ENCODE measurements around the gene TRERF1.

TRERF1 gene

GRCh38 chr6:42390228-42390934 is 61.3 kb downstream of the TRERF1 start:
- DNase-seq = no peak

GRCh38 chr6:42389736-42390135 is 62.0 kb downstream of the TRERF1 start:
- no peak for DNase-seq

DNA sequence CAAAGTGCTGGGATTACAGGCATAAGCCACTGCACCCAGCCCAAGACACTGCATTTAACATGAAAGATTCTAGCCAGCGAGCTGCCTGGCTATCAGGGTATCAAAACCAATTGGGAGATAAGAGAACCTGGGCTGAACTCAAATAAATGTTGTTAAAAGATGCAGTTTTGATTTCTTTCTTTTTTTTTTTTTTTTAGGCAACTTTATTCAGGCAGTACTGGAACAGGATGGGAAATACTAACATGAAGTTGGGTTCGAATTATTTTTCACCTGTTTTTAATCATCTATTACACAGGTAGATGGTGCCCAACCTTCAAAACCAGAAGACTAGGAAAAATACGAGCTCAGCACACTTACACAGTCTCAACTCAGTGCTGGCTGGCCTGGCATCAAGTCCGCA is 63.7 kb downstream of the TRERF1 start:
- DNase-seq = no peak

DNA sequence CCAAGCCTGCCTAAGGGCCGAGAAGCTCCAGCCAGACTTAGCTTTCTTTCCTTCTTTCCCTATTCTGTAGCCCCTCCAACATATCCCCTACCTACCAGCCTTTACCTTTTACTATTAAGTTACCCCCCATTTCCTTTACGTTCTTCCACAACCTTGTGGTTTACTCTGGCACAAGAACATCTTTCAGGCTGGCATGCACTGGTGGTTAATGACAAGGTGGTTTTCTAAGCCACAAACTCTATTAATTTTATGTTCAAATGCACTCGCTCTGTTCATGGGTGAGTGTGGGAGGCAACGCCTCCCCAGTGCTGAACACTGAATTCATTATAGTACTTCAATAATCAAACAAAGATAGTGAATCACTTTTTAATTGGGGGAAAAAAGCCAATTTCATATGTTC is 64.4 kb downstream of the TRERF1 start:
- no peak for DNase-seq

DNA sequence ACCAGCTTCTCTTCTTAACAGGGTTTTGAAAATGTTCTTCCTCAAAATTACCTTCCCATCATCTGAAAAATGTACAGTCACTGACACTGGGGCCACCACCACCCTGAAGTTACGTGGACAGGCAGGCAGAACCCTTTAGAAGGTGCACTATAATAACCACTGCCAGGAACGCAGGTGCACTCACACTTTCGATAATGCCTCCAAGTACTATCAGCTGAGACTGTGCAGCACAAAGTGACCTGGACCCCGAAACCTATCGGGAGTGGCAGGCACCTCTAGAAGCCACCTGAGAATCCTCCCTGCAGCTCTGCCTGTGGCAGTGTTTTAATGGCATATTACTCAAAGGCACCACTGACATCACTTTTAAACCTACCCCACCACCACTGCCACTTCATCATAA is 66.4 kb downstream of the TRERF1 start:
- no peak for DNase-seq

DNA sequence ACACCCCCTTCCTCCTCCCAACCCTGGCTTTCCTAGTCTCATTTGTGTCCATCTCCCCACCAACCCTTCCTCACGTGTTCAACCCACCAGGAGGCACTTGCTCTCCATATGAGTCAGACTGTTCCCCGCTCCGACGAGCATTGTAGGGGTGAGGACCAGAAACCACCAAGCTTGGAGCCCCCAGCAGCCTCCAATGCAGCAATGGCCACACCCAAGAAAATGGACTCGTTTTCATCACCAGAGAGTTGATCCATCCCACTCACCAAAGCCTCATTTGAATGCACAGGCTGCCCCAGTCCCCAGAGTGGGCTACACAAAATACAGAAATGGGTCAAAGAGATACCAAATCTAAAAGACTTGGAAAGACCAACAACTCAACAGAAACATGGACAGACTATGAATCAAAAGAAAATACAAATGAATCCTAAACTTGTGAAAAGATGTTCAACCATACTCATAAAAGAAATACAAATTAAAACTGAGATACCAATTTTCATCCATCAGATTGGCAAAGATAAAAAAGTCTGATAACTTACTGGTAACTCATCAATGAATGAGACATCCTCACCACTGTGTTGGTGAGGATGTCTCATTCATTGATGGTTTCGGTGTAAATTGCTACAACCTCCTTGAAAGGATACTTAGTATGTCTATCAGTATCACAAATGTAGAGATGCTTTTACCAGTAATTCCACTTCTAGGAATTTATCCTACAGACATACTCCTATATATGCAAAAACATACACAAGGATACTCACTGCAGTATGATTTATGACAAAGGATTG is 68.1 kb downstream of the TRERF1 start:
- no peak for DNase-seq

GRCh38 chr6:42381850-42382249 is 69.9 kb downstream of the TRERF1 start:
- no peak for DNase-seq

DNA sequence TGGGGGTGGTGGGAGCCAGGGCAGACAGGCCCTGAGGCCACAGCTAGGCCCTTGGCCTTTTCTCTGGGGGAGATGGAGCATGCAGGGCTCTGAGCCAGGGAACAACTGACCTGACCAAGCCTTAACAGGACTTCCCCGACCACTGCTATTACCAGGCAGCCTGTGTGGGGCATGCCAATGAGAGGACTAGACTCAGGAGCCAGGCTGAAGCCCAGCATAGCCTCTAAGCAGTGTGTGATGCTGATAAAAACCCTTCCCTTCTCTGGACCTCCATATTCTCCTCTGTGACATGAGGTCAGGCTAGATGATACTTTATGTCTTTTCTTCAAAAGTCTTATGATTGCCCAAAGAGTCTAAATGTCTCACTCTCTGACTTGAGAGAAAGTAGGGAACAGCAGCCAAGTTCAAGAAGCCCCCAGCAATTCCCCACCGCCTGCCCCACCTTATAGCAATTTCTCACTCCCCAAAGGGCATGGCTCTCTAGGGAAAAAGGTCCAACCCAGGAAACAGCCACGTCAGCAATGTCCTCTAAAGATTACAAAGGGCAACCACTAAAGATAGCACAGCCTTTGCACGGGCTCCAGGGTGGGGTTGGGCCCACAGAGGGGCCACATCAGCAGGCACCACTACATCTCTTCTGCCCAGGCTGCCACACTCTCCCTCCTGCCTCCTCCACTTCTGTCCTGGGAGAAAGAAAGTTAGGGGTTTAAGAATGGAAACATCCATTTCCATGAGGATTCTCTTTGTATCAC is 71.3 kb downstream of the TRERF1 start:
- no peak for DNase-seq

GRCh38 chr6:42378536-42378935 is 73.2 kb downstream of the TRERF1 start:
- DNase-seq = no peak

DNA sequence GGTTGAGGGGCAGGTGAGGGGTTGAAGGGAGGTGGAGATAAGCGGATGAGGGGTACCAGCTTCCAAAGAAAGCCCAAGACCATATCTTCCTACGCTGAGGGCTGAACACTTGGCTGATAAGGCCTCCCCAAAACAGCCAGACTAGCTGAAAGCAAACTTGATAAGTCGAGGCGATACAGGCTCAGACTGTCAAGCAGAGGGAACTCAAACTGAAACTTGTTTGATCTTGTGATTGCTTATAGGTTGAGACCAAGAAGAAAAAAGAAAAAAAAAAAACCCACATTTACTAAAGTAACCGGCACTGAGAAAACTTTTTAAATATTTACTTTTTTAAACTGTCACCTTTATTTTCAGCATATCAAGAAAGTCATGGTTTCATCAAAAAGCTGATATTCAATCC is 73.6 kb downstream of the TRERF1 start:
- DNase-seq = no peak

GRCh38 chr6:42375007-42375635 is 76.6 kb downstream of the TRERF1 start:
- DNase-seq = no peak

GRCh38 chr6:42374018-42374669 is 77.6 kb downstream of the TRERF1 start:
- DNase-seq = no peak

- no peak for DNase-seq
Observed at GRCh38 chr6:42372699-42373098, 79.0 kb downstream of the TRERF1 start.

GRCh38 chr6:42370323-42370985 is 81.3 kb downstream of the TRERF1 start:
- no peak for DNase-seq

GRCh38 chr6:42369568-42369967 is 82.2 kb downstream of the TRERF1 start:
- no peak for DNase-seq

GRCh38 chr6:42368181-42368580 is 83.5 kb downstream of the TRERF1 start:
- no peak for DNase-seq

DNA sequence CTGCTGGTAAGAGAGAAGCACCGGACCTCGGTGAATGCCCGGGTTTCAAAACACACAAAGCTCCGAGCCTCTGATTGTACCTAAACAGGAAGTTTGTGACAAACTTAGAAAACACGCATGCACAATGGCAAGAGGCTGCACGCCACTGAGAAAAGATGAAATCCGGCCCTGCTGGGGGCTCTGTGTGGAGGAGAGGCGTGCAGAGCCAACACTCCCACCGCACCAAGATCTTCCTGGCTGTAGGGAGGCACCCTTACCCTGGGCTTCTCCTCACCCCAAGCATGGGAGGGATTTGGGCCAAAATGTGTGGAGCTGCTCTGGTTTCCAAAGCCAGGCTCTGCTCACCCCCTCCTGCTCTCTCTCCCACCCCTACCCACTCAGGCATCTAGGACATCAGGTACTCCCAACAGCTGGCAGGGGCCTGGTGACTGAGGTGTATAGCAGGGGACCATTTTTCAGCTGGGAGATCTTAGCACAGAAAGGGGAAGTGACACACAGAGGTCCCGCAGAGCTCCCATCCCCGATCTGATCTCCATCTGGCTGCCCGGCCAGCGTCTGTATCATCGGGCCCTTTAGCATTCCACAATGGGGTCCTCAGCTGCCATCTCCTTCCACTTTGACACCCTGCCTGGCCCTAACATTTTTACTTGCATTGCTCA is 84.2 kb downstream of the TRERF1 start:
- DNase-seq = no peak

DNA sequence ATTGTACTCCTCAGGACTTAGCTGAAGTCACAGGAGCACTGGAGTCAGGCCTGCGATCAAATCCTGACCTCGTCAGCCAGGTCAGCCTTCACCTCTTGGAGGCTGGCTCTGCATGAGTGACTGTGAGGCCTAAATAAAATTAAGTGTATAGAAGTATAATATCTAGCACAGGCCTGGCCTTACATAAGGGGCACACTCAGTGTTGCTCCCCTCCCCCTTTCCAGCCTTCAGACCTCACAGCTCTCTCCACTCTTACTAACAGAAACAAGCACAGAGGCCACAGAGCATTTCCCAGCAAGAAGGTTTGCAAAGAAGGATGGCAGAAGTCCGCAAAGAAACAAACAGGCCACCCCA is 84.8 kb downstream of the TRERF1 start:
- DNase-seq = no peak

GRCh38 chr6:42366011-42366705 is 85.6 kb downstream of the TRERF1 start:
- DNase-seq = no peak

- no peak for DNase-seq
Observed at GRCh38 chr6:42365021-42365420, 86.7 kb downstream of the TRERF1 start.
